Aorta (tissue), 5 donors: ENCODE measurements around the gene E2F6. TPM values are rescaled to one million over a fixed set of nuclear protein-coding genes. Genes with fewer than 3 reads are reported as not detected.

Experiments
- ATAC-seq: fragments of 200-7000 bp; cut with Tn5 transposase; one replicate; pipeline ENCODE4 v1.9.1; 2022; ENCODE audit warnings: moderate library complexity; ENCODE audit not compliant: low FRiP score
- DNase-seq, 2 donors: peaks; one replicate each; pipeline ENCODE4 v3.0.0-alpha.2; 2020
- H3K27ac ChIP-seq, 2 donors: one replicate each; pipeline ENCODE4 v1.5.1; 2013; ENCODE audit warnings: low read length in 2 of 2, mild to moderate bottlenecking in 2 of 2, moderate library complexity in 2 of 2, control low read depth in 1 of 2, inconsistent platforms in 1 of 2, low read depth in 1 of 2
- H3K27me3 ChIP-seq, 2 donors: one replicate each; pipeline ENCODE4 v1.6.1; 2013; ENCODE audit warnings: control low read depth in 1 of 2, low read length in 1 of 2, mild to moderate bottlenecking in 1 of 2, moderate library complexity in 1 of 2; ENCODE audit not compliant: insufficient read depth in 2 of 2, control insufficient read depth in 1 of 2
- H3K36me3 ChIP-seq, 2 donors: one replicate each; pipeline ENCODE4 v1.6.1; 2013; ENCODE audit warnings: control low read depth in 1 of 2, low read length in 1 of 2, mild to moderate bottlenecking in 1 of 2; ENCODE audit not compliant: insufficient read depth in 2 of 2, control insufficient read depth in 1 of 2
- H3K4me1 ChIP-seq, 2 donors: one replicate each; pipeline ENCODE4 v1.6.1; 2013; ENCODE audit warnings: low read length in 2 of 2, control low read depth in 1 of 2, mild to moderate bottlenecking in 1 of 2, moderate library complexity in 1 of 2; ENCODE audit not compliant: insufficient read depth in 2 of 2, control insufficient read depth in 1 of 2
- H3K4me3 ChIP-seq, 2 donors: one replicate each; pipeline ENCODE4 v1.5.1; 2013; ENCODE audit warnings: low read length in 2 of 2, control low read depth in 1 of 2, mild to moderate bottlenecking in 1 of 2
- H3K9me3 ChIP-seq: one replicate; pipeline ENCODE4 v1.6.1; 2013; ENCODE audit warnings: mild to moderate bottlenecking, low read length; ENCODE audit not compliant: control insufficient read depth
- WGBS, 2 donors: extraction: QIAGEN DNeasy Blood & Tissue Kit; methylation state at CpG; one replicate each; pipeline ENCODE4 v1.1.7; 2013; 5-methylcytosine and 5-hydroxymethylcytosine counted together
- intact Hi-C, 2 donors: fragments of 100-400 bp; cut with DNase I; formaldehyde crosslinking; loops; one replicate each; pipeline versions ENCODE4 v1.14.2 to v1.15.0; 2022
- polyA plus RNA-seq, 2 donors: library from polyadenylated mRNA; stranded (reverse); fragments of 200-250 nt; gene quantifications; one replicate each; pipeline ENCODE4 v1.2.3, GENCODE V29; 2013
- total RNA-seq, 2 donors: library from RNA; stranded (reverse); fragmentation: NEBNext Ultra II Directional; extraction: Animal tissue kit (Norgen Biotek cat#: 25700); gene quantifications; one replicate each; pipeline ENCODE4 v1.2.1, GENCODE V29; 2021
- donor health status: healthy with polysubstance abuse.
- donor health status: Bipolar disorder and iron deficiency.
- donor health status: DM: no; HTN: no; CAD: no.
- donor health status: DM: no; HTN: no; CAD: no.
- donor health status: DM: yes; HTN: yes; CAD: no.

The E2F6 gene
- total and polyA plus RNA-seq, 4 donors = 8.6 to 13.4 (median 9.4) TPM

DNA sequence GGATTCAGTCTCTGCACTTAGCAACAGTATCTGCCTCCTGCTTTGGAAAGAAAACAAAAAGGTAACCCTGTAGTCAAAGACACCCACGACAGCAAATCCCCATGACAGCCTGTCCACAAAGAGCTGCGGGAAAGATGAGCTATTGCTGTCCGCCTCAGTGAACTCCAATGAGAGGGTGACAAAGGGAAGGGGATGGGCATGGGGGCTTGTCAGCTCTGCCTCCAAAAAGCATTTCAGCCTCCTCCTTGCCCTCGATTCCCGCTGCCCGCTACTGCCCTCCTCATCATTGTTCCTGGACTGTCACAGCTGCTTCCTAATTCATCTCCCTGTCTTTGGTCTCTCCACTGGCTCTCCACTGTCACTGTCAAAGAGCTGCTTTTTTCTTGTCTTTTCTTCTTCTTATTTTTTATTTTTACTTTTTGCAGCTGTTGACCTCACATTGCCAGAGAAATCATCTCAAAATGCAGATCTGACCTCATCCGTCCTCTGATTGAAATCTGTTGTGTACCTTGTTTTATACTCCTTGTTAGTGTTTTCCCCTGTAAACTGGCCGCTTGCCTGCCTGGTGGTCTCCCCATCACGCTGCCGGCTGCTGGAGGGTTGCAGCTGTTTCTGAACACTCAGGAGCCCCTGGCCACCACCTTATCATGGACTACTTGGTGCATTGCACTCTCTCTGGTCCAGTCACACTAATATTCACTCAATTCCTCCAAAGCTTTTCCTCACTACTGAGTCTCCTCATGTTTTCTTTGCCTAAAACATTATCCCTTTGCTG lies 7.9 kb upstream of the E2F6 start:
- ATAC-seq (no peak), DNase-seq (no peak)
- H3K36me3 ChIP-seq = no peaks in the 10 kb centered on the region
- WGBS, 2 donors = 57 to 58% methylated on average over 10 of the region's 10 CpGs
- no peaks in the 10 kb centered on the region for H3K4me1 ChIP-seq
- no peak overlapping the region for H3K4me3 ChIP-seq
- no peaks in the 10 kb centered on the region for H3K27me3 ChIP-seq
- intact Hi-C loops = loop anchor here (10.0 kb wide), 1 partner anchor 211 kb away; no protein-coding TSS in a partner anchor
- no peak overlapping the region for H3K27ac ChIP-seq
- H3K9me3 ChIP-seq = no peaks in the 10 kb centered on the region

DNA sequence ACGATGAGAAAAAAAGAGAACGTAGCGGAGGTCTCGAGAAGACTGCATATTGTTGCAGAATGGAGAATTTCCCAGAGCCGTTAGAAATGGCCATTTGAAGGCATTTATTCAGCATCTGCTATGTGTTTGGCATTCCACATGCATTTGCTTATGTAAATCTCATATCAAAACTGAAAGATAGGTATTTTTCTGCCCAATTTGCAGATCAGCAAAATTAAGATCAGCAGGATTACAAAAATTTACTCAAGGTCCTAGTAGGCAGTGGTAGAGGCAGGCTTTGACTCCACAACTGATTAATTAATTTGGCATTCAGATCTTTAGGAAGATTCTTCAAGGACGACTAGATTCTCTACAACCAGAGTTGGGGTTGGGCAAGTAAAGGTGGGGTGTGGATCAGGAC lies 1.8 kb upstream of the E2F6 start:
- intact Hi-C loops = no loop called here
- H3K27ac ChIP-seq = no peak overlapping the region
- H3K9me3 ChIP-seq = no peaks in the 10 kb centered on the region
- no peaks in the 10 kb centered on the region for H3K27me3 ChIP-seq
- H3K4me3 ChIP-seq = no peak overlapping the region
- peaks cover 1 to 6% of the 10 kb centered on the region in 2 donors for H3K4me1 ChIP-seq
- DNase-seq (no peak), ATAC-seq (no peak)
- H3K36me3 ChIP-seq = no peaks in the 10 kb centered on the region
- 82 to 85% methylated on average over 6 of the region's 6 CpGs for WGBS, 2 donors

DNA sequence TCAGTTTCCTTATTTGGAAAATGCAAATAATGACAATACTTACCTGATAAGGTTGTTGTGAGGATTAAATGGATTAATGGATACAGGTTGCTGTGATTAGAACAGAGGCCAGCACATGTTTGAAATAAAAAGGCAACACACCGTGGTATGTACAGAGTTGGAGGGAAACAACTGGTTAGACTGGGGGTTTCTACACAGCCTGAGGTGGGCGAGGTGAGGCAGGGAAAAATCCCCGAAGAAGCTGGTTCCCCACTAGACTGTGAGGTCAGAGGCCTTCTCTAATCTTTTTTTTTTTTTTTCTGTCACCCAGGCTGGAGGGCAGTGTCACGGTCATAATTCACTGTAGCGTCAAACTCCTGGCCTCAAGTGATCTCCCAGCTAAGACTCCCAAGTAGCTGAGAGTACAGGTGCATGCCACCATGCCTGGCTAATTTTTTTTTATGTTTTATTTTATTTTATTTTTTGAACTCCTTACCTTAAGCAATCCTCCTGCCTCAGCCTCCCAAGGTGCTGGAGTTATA lies 1.2 kb upstream of the E2F6 start:
- WGBS, 2 donors = 86 to 87% methylated on average over 5 of the region's 5 CpGs

DNA sequence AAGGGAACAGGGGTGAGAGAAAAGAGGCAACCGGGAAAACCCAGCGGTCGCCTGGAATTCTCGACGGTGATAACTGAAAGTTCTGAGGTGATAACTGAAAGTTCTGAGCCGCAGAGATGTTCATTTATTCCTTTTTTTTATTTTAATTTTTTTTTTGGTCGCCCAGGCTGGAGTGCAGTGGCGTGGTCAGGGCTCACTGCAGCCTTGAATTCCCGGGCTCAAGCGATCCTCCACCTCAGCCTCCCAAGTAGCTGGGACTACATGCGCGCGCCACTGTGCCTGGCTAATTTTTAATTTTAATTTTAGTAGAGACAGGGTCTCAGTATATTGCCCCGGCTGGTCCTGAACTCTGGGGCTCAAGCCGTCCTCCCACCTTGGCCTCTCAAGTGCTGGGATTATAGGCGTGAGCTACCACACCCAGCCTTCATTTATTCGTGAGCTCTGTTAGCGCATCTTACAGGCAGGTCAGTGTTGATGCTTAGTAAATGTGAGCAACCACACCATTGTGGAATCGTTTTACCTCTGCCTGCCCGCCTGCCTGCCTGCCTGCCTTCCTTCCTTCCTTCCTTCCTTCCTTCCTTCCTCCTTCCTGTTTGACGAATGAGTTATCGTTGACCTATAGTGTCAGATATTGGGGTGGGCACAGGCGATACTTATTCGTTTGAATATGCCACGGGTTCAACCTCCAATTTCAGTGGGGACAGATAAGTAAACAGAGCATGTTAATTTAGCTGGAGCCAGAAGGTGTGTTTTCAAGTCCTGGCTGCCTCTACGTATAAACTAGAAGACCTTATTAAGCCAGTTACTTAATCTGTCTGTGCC lies 557 bp upstream of the E2F6 start:
- intact Hi-C loops = no loop called here
- Histone ChIP-seq H3K36me3 (no peaks in the 10 kb centered on the region), H3K27ac (no peak overlapping the region), H3K4me3 (peak overlapping the region; percentile 45 to 61), H3K9me3 (no peaks in the 10 kb centered on the region), H3K4me1 (peaks cover 1 to 6% of the 10 kb centered on the region in 2 donors), H3K27me3 (no peaks in the 10 kb centered on the region)
- 46 to 49% methylated on average over 26 of the region's 26 CpGs for WGBS, 2 donors
- ATAC-seq (peak; percentile 13), DNase-seq (peak in 1 of 2 donors; percentile 53)

More for the DNA sequence above, 1.2 kb upstream of the E2F6 start:
- Histone ChIP-seq H3K4me3 (no peak overlapping the region), H3K27ac (no peak overlapping the region), H3K27me3 (no peaks in the 10 kb centered on the region), H3K9me3 (no peaks in the 10 kb centered on the region), H3K36me3 (no peaks in the 10 kb centered on the region), H3K4me1 (peaks cover 1 to 6% of the 10 kb centered on the region in 2 donors)
- DNase-seq (no peak), ATAC-seq (no peak)
- intact Hi-C loops = no loop called here

DNA sequence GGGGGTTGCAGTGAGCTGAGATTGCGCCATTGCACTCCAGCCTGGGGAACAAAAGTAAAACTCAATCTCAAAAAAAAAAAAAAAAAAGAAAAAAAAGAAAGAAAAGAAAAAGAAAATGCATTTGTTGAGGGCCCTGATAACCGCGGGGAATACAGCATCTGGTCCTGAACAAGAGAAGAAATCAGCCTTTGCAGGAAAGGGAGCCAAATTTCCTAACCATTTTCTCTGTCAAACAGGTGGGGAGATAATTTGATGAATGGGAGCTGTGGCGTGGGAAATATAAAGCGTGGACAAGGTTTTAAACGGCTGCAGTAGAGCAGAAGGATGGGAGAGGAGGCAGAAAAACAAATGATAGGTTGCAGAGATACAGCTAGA lies 864 bp downstream of the E2F6 start:
- WGBS, 2 donors = 40 to 42% methylated on average over 6 of the region's 6 CpGs

DNA sequence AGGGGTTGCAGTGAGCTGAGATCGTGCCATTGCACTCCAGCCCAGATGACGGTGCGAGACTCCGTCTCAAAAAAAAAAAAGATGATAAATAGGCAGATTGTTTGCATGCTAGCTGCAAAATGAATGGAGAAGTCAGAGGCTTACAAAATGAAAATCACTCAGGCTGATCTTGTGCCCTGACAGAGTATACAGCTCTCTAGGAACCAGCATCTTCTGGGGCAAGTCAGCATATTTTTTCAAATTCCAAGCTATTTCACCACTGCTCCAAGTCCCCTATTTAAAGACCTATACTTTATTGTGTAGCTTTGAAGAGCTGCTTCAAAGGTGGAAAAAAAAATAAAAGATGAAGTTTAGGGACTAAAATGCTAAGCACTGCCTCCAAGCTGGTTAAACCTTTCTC lies 6.1 kb downstream of the E2F6 start:
- no peaks in the 10 kb centered on the region for H3K9me3 ChIP-seq
- no peak overlapping the region for H3K4me3 ChIP-seq
- no peak overlapping the region for H3K27ac ChIP-seq
- intact Hi-C loops = loop anchor here in 1 of 2 donors (10.0 kb wide), 1 partner anchor 635 kb away; no protein-coding TSS in a partner anchor
- H3K36me3 ChIP-seq = no peaks in the 10 kb centered on the region
- no peak for DNase-seq
- no peak for ATAC-seq
- no peaks in the 10 kb centered on the region for H3K27me3 ChIP-seq
- peaks cover 1 to 6% of the 10 kb centered on the region in 2 donors for H3K4me1 ChIP-seq
- WGBS, 2 donors = 95% methylated on average over 4 of the region's 4 CpGs

More for the DNA sequence above, 864 bp downstream of the E2F6 start:
- ATAC-seq = no peak
- no peak for DNase-seq
- intact Hi-C loops = no loop called here
- Histone ChIP-seq H3K4me1 (peaks cover 1 to 6% of the 10 kb centered on the region in 2 donors), H3K27ac (no peak overlapping the region), H3K27me3 (no peaks in the 10 kb centered on the region), H3K4me3 (peak overlapping the region; percentile 60 to 74), H3K36me3 (no peaks in the 10 kb centered on the region), H3K9me3 (no peaks in the 10 kb centered on the region)

DNA sequence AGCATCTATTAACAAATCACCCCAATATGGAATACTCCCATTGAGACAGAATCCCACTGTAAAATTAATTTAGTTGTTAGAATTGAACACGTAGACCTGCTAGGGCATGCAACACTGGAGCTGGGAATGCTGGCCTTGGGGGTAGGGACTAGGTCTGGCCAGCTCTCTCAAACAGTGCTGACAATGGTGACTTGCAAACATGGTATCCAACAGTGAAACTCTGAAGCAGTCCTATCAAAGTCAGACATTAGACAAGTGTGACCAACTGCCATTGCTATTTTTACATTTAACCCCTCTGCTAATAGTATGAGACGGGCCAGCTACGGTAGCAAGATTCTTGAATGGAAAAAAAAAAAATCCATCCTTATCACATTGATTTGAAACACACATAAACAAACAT lies 7.2 kb downstream of the E2F6 start:
- Histone ChIP-seq H3K9me3 (no peaks in the 10 kb centered on the region), H3K27me3 (no peaks in the 10 kb centered on the region), H3K27ac (no peak overlapping the region), H3K36me3 (no peaks in the 10 kb centered on the region), H3K4me1 (peaks cover 0 to 4% of the 10 kb centered on the region in 2 donors), H3K4me3 (no peak overlapping the region)
- intact Hi-C loops = loop anchor here in 1 of 2 donors (10.0 kb wide), 1 partner anchor 634 kb away; no protein-coding TSS in a partner anchor
- no peak for ATAC-seq
- DNase-seq = no peak
- 83 to 84% methylated on average over 3 of the region's 3 CpGs for WGBS, 2 donors

DNA sequence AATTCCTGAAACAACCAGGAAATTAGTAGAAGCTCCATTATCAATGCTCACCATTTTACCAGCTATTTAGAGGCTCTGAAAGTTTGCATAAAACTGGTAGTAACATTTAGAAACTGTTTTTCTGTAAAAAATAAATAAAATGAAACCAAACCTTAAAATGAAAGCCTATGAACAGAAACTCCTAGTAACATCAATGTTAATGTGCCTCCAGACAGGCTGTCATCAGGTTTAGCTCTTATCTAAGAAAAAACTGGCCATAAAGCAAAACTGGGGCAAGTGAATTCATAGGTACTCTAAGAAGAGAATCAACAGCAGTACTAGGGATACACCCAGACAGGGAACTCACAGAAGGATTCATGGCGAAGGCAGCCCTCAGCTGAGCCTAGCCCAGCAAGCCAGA lies 8.0 kb downstream of the E2F6 start:
- WGBS, 2 donors = 70 to 80% methylated on average over 1 of the region's 1 CpG
- Histone ChIP-seq H3K36me3 (no peaks in the 10 kb centered on the region), H3K4me3 (no peak overlapping the region), H3K9me3 (no peaks in the 10 kb centered on the region), H3K27me3 (no peaks in the 10 kb centered on the region), H3K4me1 (peaks cover 0 to under 1% of the 10 kb centered on the region in 2 donors), H3K27ac (no peak overlapping the region)
- DNase-seq = no peak
- intact Hi-C loops = loop anchor here in 1 of 2 donors (10.0 kb wide), 1 partner anchor 633 kb away; no protein-coding TSS in a partner anchor
- ATAC-seq = no peak
